IMR-90 (cell line): ENCODE data around the gene NAA80.

ENCODE experiments used
- CHD1 ChIP-seq: IDR thresholded peaks from 2 replicates; pipeline ENCODE4 v1.6.1; 2012; ENCODE audit warnings: low read depth, low read length, improper control_type of control experiment
- FOS ChIP-seq: fragments of 150-350 bp; IDR thresholded peaks from 2 replicates; pipeline ENCODE4 v1.6.1; 2016; ENCODE audit warnings: low read depth, low read length
- MAFK ChIP-seq: IDR thresholded peaks from 2 replicates; pipeline ENCODE4 v1.6.1; 2012; ENCODE audit warnings: low read depth, low read length, improper control_type of control experiment
- MXI1 ChIP-seq: IDR thresholded peaks from 2 replicates; pipeline ENCODE4 v1.6.1; 2012; ENCODE audit warnings: low read depth, mild to moderate bottlenecking, low read length, moderate library complexity, borderline replicate concordance
- POLR2A ChIP-seq: IDR thresholded peaks from 2 replicates; pipeline ENCODE4 v1.6.1; 2012; ENCODE audit warnings: mild to moderate bottlenecking, low read depth, low read length
- RAD21 ChIP-seq: IDR thresholded peaks from 2 replicates; pipeline ENCODE4 v1.6.1; 2012; ENCODE audit warnings: low read length, improper control_type of control experiment
- RCOR1 ChIP-seq: IDR thresholded peaks from 2 replicates; pipeline ENCODE4 v1.6.1; 2012; ENCODE audit warnings: mild to moderate bottlenecking, low read length, improper control_type of control experiment; ENCODE audit not compliant: insufficient replicate concordance
- TF ChIP-seq, protein P1 (sequence below): conservative IDR thresholded peaks from 2 replicates; pipeline ENCODE4 v1.5.1; 2012; ENCODE audit warnings: mild to moderate bottlenecking, low read depth, low read length, improper control_type of control experiment
- TF ChIP-seq, protein P2 (sequence below): fragments of 150-350 bp; IDR thresholded peaks from 2 replicates; pipeline ENCODE4 v1.6.1; 2016; ENCODE audit warnings: low read depth, mild to moderate bottlenecking, low read length, moderate library complexity, borderline replicate concordance
- TF ChIP-seq, protein P3 (sequence below): fragments of 150-350 bp; IDR thresholded peaks from 2 replicates; pipeline ENCODE4 v1.6.1; 2017; ENCODE audit warnings: mild to moderate bottlenecking, antibody characterized with exemption, low read length, low read depth

DNA sequence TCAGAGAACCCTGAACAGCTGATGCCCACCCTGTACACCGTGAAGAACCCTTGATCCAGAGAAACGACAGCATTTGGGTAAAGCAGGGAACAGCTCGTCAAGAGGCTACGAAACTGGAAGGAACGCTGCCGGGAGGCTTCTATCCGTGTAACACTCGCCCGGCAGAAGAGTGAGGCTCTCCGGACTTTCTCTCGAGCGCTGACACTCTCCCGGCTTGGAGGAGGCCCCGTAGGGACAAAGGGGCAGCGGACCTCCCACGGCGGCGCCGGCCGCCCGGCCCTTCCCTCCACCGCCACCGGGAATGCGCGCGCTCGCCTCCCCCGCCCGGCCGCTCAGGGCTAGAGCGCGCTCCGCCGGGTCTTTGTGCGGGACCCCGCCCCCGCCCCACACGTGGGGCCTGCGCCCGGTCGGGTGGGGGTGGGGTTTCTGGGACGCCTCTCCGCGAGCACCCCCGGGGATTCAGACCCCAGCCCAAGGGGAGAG is 21.7 kb upstream of the NAA80 start:
- TF ChIP-seq, protein P1, sequence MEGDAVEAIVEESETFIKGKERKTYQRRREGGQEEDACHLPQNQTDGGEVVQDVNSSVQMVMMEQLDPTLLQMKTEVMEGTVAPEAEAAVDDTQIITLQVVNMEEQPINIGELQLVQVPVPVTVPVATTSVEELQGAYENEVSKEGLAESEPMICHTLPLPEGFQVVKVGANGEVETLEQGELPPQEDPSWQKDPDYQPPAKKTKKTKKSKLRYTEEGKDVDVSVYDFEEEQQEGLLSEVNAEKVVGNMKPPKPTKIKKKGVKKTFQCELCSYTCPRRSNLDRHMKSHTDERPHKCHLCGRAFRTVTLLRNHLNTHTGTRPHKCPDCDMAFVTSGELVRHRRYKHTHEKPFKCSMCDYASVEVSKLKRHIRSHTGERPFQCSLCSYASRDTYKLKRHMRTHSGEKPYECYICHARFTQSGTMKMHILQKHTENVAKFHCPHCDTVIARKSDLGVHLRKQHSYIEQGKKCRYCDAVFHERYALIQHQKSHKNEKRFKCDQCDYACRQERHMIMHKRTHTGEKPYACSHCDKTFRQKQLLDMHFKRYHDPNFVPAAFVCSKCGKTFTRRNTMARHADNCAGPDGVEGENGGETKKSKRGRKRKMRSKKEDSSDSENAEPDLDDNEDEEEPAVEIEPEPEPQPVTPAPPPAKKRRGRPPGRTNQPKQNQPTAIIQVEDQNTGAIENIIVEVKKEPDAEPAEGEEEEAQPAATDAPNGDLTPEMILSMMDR: no peak
- TF ChIP-seq RAD21 (no peak), MXI1 (peak; percentile 91), POLR2A (no peak), MAFK (no peak), CHD1 (no peak), FOS (no peak), RCOR1 (no peak)
- TF ChIP-seq, protein P2, sequence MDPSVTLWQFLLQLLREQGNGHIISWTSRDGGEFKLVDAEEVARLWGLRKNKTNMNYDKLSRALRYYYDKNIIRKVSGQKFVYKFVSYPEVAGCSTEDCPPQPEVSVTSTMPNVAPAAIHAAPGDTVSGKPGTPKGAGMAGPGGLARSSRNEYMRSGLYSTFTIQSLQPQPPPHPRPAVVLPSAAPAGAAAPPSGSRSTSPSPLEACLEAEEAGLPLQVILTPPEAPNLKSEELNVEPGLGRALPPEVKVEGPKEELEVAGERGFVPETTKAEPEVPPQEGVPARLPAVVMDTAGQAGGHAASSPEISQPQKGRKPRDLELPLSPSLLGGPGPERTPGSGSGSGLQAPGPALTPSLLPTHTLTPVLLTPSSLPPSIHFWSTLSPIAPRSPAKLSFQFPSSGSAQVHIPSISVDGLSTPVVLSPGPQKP: no peak
- TF ChIP-seq, protein P3, sequence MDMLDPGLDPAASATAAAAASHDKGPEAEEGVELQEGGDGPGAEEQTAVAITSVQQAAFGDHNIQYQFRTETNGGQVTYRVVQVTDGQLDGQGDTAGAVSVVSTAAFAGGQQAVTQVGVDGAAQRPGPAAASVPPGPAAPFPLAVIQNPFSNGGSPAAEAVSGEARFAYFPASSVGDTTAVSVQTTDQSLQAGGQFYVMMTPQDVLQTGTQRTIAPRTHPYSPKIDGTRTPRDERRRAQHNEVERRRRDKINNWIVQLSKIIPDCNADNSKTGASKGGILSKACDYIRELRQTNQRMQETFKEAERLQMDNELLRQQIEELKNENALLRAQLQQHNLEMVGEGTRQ: peak; percentile 83
